T-helper 17 cell (primary cell): Measurements from ENCODE around the gene RNF223. TPM values are rescaled to one million over a fixed set of nuclear protein-coding genes. Genes with fewer than 3 reads are reported as not detected.
"Not testable (repeated sequence)": the region's sequence is repeated elsewhere in the genome, so short reads cannot be mapped to it uniquely, and the experiment has no call there.

Experiments
- ATAC-seq: fragments of 150-1000 bp; cut with Tn5 transposase; 2 replicates; pipeline ENCODE4 v1.10.0; 2021; ENCODE audit warnings: mild to moderate bottlenecking, moderate library complexity
- DNase-seq, 3 donors: peaks; one replicate each; pipeline versions ENCODE4 v3.0.0 to v3.0.0-alpha.2; 2020 to 2021
- H3K9me3 ChIP-seq: one replicate; pipeline ENCODE4 v1.7.0; 2013; ENCODE audit warnings: low read length, mild to moderate bottlenecking; ENCODE audit not compliant: control insufficient read depth, poor library complexity, severe bottlenecking
- H3K27ac Mint-ChIP-seq: one replicate; pipeline ENCODE4 v1.8.0; 2022; ENCODE audit warnings: mild to moderate bottlenecking, moderate library complexity, mixed read lengths
- H3K27me3 Mint-ChIP-seq: one replicate; pipeline ENCODE4 v1.8.0; 2022; ENCODE audit warnings: mixed read lengths
- H3K36me3 Mint-ChIP-seq: one replicate; pipeline ENCODE4 v1.8.0; 2022; ENCODE audit warnings: low read depth, mixed read lengths
- H3K4me1 Mint-ChIP-seq: one replicate; pipeline ENCODE4 v1.8.0; 2022; ENCODE audit warnings: mild to moderate bottlenecking, mixed read lengths
- H3K4me3 Mint-ChIP-seq: one replicate; pipeline ENCODE4 v1.8.0; 2022; ENCODE audit warnings: mild to moderate bottlenecking, moderate library complexity, mixed read lengths
- total RNA-seq, 4 donors: library from RNA in 2 of 4; stranded (reverse) in 2 of 4; gene quantifications; one replicate each; pipeline ENCODE4 v1.2.3 and lab custom pipeline; 2022 to 2026

RNF223 gene
- total RNA-seq, 2 donors from 2014 or later, result not detected

DNA sequence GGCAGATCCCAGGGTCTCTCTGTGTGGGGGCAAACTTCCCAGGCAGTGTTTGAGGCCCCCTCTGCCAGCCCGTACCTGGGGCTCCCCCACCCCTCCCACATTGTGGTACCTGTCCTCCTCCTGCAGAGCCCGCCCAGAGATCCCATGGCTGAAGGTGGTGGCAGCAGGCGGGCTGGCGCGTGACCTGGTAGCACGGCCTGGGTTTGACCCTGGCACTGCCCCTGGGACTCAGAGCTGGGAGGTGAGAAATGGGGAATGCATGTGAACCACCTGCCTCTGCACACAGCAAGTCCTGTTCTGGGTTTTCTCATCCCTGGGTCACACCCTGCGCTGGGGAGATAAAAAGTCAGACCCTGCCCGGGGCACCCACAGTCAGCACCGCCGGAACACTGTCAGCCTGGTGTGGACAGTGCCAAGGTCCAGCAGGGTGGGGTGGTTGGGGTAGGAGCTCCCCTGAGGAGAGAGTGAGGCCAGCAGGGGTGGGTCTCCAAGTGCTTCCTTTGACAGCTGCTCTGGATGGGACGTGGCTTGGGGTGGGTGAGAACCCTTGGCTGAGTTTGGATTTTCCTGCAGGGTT, 42.4 kb downstream of the RNF223 start:
- H3K36me3 Mint-ChIP-seq, result no peaks in the 10 kb centered on the region
- no peak overlapping the region for H3K27ac Mint-ChIP-seq
- H3K27me3 Mint-ChIP-seq, result peaks cover 18% of the 10 kb centered on the region
- DNase-seq (no peak), ATAC-seq (no peak)
- H3K4me3 Mint-ChIP-seq, result peak overlapping the region; percentile 75
- H3K4me1 Mint-ChIP-seq, result peaks cover 6% of the 10 kb centered on the region
- H3K9me3 ChIP-seq, result no peaks in the 10 kb centered on the region

- peaks cover 12% of the 10 kb centered on the region for H3K27me3 Mint-ChIP-seq
- not testable (repeated sequence) for ATAC-seq, H3K4me1 Mint-ChIP-seq, H3K36me3 Mint-ChIP-seq, H3K4me3 Mint-ChIP-seq, DNase-seq, H3K9me3 ChIP-seq, H3K27ac Mint-ChIP-seq
These were observed 43.0 kb downstream of the RNF223 start for GRCh38 chr1:1030867-1031658.

DNA sequence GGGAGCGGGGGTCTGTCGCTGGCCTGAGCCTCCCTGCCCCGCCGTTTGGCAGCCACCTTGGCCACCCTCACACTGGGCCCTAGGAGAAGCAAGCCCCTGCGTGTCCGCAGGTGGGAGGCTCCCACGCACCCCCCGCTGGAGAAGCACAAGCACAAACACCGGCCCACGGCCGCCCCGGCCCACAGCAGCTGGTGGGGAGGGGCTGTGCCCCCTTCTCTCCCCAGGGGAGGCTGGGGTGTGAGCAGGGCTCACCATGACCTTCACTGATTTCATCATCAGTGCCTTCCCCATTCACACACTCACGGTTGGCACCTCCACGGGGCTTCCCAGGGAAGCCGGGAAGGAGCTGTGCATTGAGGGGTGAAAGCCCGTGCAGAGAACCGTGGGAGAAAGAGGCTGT, 46.3 kb downstream of the RNF223 start:
- Mint-ChIP-seq H3K4me3 (no peak overlapping the region), H3K4me1 (peaks cover 6% of the 10 kb centered on the region), H3K27ac (no peak overlapping the region), H3K27me3 (peaks cover 8% of the 10 kb centered on the region), H3K36me3 (no peaks in the 10 kb centered on the region)
- no peak for DNase-seq
- no peak for ATAC-seq
- no peaks in the 10 kb centered on the region for H3K9me3 ChIP-seq

GRCh38 chr1:1026599-1027413, 47.3 kb downstream of the RNF223 start:
- Mint-ChIP-seq H3K36me3 (no peaks in the 10 kb centered on the region), H3K27me3 (peaks cover 2% of the 10 kb centered on the region), H3K27ac (no peak overlapping the region), H3K4me1 (no peaks in the 10 kb centered on the region), H3K4me3 (no peak overlapping the region)
- ATAC-seq, result peak; percentile 8
- DNase-seq, result no peak
- H3K9me3 ChIP-seq, result no peaks in the 10 kb centered on the region

DNA sequence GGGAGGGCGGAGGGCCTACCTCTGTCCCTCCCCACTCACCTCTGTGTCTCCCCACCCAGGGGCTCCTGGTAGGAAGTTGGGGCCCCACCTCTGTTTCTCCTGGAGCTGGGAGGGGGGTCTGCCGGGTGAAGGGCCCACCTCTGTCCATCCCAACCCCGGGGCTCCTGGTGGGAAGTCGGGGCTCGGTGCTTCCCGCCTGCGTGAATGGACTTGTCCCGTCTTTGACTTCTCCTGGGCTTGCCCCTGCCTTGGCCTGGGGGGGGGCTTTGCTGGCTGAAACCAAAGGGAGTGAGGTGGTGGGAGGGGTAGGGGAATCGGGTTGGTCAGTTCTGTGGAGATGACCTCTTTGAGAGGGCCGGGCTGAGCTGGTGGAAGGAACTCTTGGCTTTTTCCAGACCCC, 48.4 kb downstream of the RNF223 start:
- no peak for ATAC-seq
- H3K36me3 Mint-ChIP-seq, result no peaks in the 10 kb centered on the region
- H3K4me3 Mint-ChIP-seq, result no peak overlapping the region
- no peaks in the 10 kb centered on the region for H3K9me3 ChIP-seq
- H3K4me1 Mint-ChIP-seq, result no peaks in the 10 kb centered on the region
- DNase-seq, result no peak
- H3K27me3 Mint-ChIP-seq, result no peaks in the 10 kb centered on the region
- no peak overlapping the region for H3K27ac Mint-ChIP-seq

DNA sequence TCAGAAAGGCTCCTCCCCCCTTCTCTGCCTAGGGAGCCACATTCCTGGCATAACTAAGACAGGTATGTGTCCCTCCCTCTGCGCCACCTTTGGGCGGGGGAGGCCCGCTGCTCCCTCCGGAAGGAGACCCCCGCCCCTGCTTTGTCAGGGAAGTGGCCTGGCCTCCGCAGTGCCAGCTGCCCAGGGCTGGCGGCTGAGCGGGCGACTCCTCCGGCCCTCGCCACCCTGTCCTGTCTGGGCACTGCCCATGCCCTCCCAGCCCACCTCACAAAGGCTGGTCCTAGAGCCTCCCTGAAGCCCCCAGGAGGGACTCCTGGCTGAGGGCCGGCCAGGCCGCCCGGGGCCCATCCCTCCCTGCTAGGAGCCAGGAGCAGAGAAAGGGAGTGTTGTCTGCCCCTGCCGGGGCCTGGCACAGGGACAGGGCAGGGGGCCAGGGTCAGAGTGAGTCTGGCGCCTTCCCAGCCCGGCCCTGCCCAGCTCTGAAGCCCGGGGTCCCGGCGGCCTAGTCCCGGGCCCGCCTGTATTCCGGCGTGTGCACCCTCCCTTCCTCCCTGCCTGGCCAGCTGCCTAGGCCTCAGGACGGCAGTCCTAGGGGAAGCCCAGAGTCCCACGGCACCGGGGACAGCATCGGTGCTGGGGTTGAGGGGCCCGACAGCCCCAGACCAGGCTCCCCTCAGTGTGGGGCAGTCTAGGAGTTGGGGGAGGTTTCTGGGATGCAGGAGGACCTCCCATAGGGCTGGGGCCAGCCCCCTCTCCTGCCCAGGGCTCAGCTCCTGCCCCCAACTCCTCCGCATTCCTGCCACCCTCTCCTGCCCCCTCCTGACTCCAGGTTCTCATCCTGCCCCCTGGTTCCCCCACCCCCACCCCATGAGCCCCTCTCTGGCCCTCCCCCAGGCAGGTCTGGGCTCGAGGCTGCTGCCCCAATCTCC, 49.1 kb downstream of the RNF223 start:
- Mint-ChIP-seq H3K27ac (no peak overlapping the region), H3K27me3 (no peaks in the 10 kb centered on the region), H3K4me3 (no peak overlapping the region), H3K4me1 (no peaks in the 10 kb centered on the region), H3K36me3 (no peaks in the 10 kb centered on the region)
- DNase-seq, result no peak
- no peak for ATAC-seq
- no peaks in the 10 kb centered on the region for H3K9me3 ChIP-seq

- H3K27me3 Mint-ChIP-seq, result no peaks in the 10 kb centered on the region
- H3K4me3 Mint-ChIP-seq, result no peak overlapping the region
- H3K36me3 Mint-ChIP-seq, result no peaks in the 10 kb centered on the region
- DNase-seq (no peak), ATAC-seq (no peak)
- H3K27ac Mint-ChIP-seq, result no peak overlapping the region
- no peaks in the 10 kb centered on the region for H3K9me3 ChIP-seq
- H3K4me1 Mint-ChIP-seq, result no peaks in the 10 kb centered on the region
These were observed 49.8 kb downstream of the RNF223 start for GRCh38 chr1:1024149-1024770.

- no peaks in the 10 kb centered on the region for H3K27me3 Mint-ChIP-seq
- no peak overlapping the region for H3K27ac Mint-ChIP-seq
- H3K4me3 Mint-ChIP-seq, result no peak overlapping the region
- no peaks in the 10 kb centered on the region for H3K4me1 Mint-ChIP-seq
- DNase-seq (no peak), ATAC-seq (no peak)
- no peaks in the 10 kb centered on the region for H3K36me3 Mint-ChIP-seq
- H3K9me3 ChIP-seq, result no peaks in the 10 kb centered on the region
These were observed 50.4 kb downstream of the RNF223 start for GRCh38 chr1:1023700-1024099.

GRCh38 chr1:1022302-1023009, 51.6 kb downstream of the RNF223 start:
- H3K9me3 ChIP-seq, result no peaks in the 10 kb centered on the region
- Mint-ChIP-seq H3K27me3 (no peaks in the 10 kb centered on the region), H3K27ac (no peak overlapping the region), H3K4me1 (no peaks in the 10 kb centered on the region), H3K36me3 (no peaks in the 10 kb centered on the region), H3K4me3 (no peak overlapping the region)
- ATAC-seq, result no peak
- no peak for DNase-seq

DNA sequence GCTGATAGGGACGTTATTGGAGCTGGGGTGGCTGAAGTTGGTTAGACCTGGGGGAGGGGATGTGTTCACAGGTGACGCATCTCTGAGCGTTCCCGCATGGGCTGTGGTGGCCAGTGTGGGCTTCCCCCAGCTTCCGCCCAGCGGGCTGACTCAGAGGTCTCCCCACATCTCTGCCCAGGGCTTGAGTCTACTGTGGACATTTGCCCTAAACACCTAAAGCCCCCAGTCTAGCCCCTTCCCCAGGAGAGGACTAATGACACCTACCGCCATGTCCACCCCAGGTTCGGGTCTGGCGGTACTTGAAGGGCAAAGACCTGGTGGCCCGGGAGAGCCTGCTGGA, 52.2 kb downstream of the RNF223 start:
- Mint-ChIP-seq H3K4me3 (no peak overlapping the region), H3K4me1 (peaks cover 3% of the 10 kb centered on the region), H3K36me3 (no peaks in the 10 kb centered on the region), H3K27ac (no peak overlapping the region), H3K27me3 (no peaks in the 10 kb centered on the region)
- no peaks in the 10 kb centered on the region for H3K9me3 ChIP-seq
- ATAC-seq (no peak), DNase-seq (no peak)

GRCh38 chr1:1021010-1021919, 52.8 kb downstream of the RNF223 start:
- peaks cover 3% of the 10 kb centered on the region for H3K4me1 Mint-ChIP-seq
- no peak for ATAC-seq
- H3K27ac Mint-ChIP-seq, result no peak overlapping the region
- no peaks in the 10 kb centered on the region for H3K27me3 Mint-ChIP-seq
- H3K36me3 Mint-ChIP-seq, result no peaks in the 10 kb centered on the region
- H3K4me3 Mint-ChIP-seq, result peak overlapping the region; percentile 56
- H3K9me3 ChIP-seq, result no peaks in the 10 kb centered on the region
- DNase-seq, result no peak
